ENCODE results near the gene CYTH4. TPM values are rescaled to one million over a fixed set of nuclear protein-coding genes. Genes with fewer than 3 reads are reported as not detected.

Gene CYTH4
- total and polyA plus RNA-seq, 2 donors (not counting 3 experiments of a cell fraction or from before 2014, with no cell fraction given): 0.06 TPM; not detected in 1

DNA sequence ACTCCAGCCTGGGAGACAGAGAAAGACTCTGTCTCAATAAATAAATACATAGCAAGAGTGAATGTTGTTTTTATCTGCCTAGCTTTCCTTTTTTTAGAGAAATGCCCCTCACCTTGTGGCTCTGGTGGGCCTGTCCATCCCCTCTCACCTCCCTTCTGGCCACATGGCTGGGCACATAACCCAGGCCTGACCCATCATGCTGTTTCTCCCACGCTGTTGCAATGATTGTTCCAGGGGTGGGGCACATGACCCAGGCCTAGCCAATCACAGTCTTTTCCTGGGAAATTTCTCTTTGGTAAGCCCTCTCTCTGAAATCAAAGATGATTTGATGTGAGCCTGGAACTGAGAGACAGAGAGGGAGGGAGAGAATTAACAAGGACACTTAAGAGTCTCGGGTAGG, 5.5 kb upstream of the CYTH4 start:
- intact Hi-C loops (cut with micrococcal nuclease) (no loop called here), dilution Hi-C loops (cut with MboI; ENCODE audit: extremely low pct_ligation_motif_present, low sequenced_read_pairs) (no loop called here)
- no peaks in the 10 kb centered on the region for H3K27me3 ChIP-seq (ENCODE audit: control insufficient read depth in 2 of 2, insufficient read depth in 2 of 2, low read length in 2 of 2)
- no peaks in the 10 kb centered on the region for H3K36me3 ChIP-seq (ENCODE audit: control insufficient read depth in 2 of 2, extremely low read depth in 1 of 2, insufficient read depth in 2 of 2, low read length in 2 of 2)
- H3K4me3 ChIP-seq (replicated peaks in 1 of 3; ENCODE audit: insufficient read depth in 1 of 3, low read depth in 1 of 3, low read length in 3 of 3): no peak overlapping the region
- DNase-seq (ENCODE audit: low read depth, low spot score): no peak
- no peak for TF ChIP-seq JUN (IDR thresholded peaks at IDR 0.05; ENCODE audit: borderline replicate concordance, insufficient read depth, insufficient read length, low read depth)
- TF ChIP-seq EZH2 (IDR thresholded peaks at IDR 0.05; ENCODE audit: borderline replicate concordance, low read depth, low read length, severe bottlenecking): no peak
- no peak for TF ChIP-seq CTCF (IDR thresholded peaks at IDR 0.05; ENCODE audit: extremely low read depth in 1 of 2, insufficient read depth in 1 of 2, low read depth in 1 of 2, low read length in 2 of 2)
- TF ChIP-seq MAX (IDR thresholded peaks at IDR 0.05; ENCODE audit: insufficient read depth, insufficient read length): no peak
- TF ChIP-seq POLR2AphosphoS5 (IDR thresholded peaks at IDR 0.05; ENCODE audit: insufficient read depth, low read depth, low read length): no peak
- H3K4me2 ChIP-seq (ENCODE audit: insufficient read depth, low read length): no peak overlapping the region
- H3K79me2 ChIP-seq (ENCODE audit: control insufficient read depth, insufficient read depth, low read length): no peaks in the 10 kb centered on the region
- H3K4me1 ChIP-seq (ENCODE audit: control insufficient read depth, extremely low read depth, insufficient read depth, low read length): peaks cover under 1% of the 10 kb centered on the region
- H3K9me3 ChIP-seq (replicated peaks; ENCODE audit: control insufficient read depth, insufficient read depth, low read length): no peaks in the 10 kb centered on the region
- ChIA-PET CTCF (interaction anchor here (1.5 to 2.8 kb wide), 2 partner anchors 17 to 55 kb away, joined by 4 to 13 read pairs; no protein-coding TSS in a partner anchor), POLR2A (no interaction called here)
- H4K20me1 ChIP-seq (replicated peaks; ENCODE audit: control insufficient read depth, extremely low read depth, insufficient read depth, low read length): no peaks in the 10 kb centered on the region
- no peak for FAIRE-seq
- BruUV-seq (replicated peaks): no TSS peak
- H2AFZ ChIP-seq (ENCODE audit: low read depth, low read length): no peak overlapping the region
- H3K9me1 ChIP-seq (replicated peaks; ENCODE audit: control insufficient read depth, extremely low read depth, insufficient read depth, low read length): no peaks in the 10 kb centered on the region
- no peak overlapping the region for H3K9ac ChIP-seq (replicated peaks; ENCODE audit: extremely low read depth, insufficient read depth, low read length)
- no peak overlapping the region for H3K27ac ChIP-seq (ENCODE audit: insufficient read depth, low read depth, low read length)

- H3K9me3 ChIP-seq (replicated peaks; ENCODE audit: control insufficient read depth, insufficient read depth, low read length): no peaks in the 10 kb centered on the region
- H3K27ac ChIP-seq (ENCODE audit: insufficient read depth, low read depth, low read length): no peak overlapping the region
- intact Hi-C loops (cut with micrococcal nuclease): no loop called here
- H3K4me1 ChIP-seq (ENCODE audit: control insufficient read depth, extremely low read depth, insufficient read depth, low read length): peaks cover 6% of the 10 kb centered on the region
- ChIA-PET CTCF (interaction anchor here (1.5 to 2.8 kb wide), 2 partner anchors 17 to 54 kb away, joined by 4 to 13 read pairs; no protein-coding TSS in a partner anchor), POLR2A (no interaction called here)
- FAIRE-seq: no peak
- no TSS peak for BruUV-seq (replicated peaks)
- H3K9ac ChIP-seq (replicated peaks; ENCODE audit: extremely low read depth, insufficient read depth, low read length): no peak overlapping the region
- no peaks in the 10 kb centered on the region for H3K36me3 ChIP-seq (ENCODE audit: control insufficient read depth in 2 of 2, extremely low read depth in 1 of 2, insufficient read depth in 2 of 2, low read length in 2 of 2)
- H3K9me1 ChIP-seq (replicated peaks; ENCODE audit: control insufficient read depth, extremely low read depth, insufficient read depth, low read length): no peaks in the 10 kb centered on the region
- DNase-seq (ENCODE audit: low read depth, low spot score): no peak
- no peaks in the 10 kb centered on the region for H3K27me3 ChIP-seq (ENCODE audit: control insufficient read depth in 2 of 2, insufficient read depth in 2 of 2, low read length in 2 of 2)
- H4K20me1 ChIP-seq (replicated peaks; ENCODE audit: control insufficient read depth, extremely low read depth, insufficient read depth, low read length): no peaks in the 10 kb centered on the region
- no peaks in the 10 kb centered on the region for H3K79me2 ChIP-seq (ENCODE audit: control insufficient read depth, insufficient read depth, low read length)
- H3K4me3 ChIP-seq (replicated peaks in 1 of 3; ENCODE audit: insufficient read depth in 1 of 3, low read depth in 1 of 3, low read length in 3 of 3): no peak overlapping the region
- dilution Hi-C loops (cut with MboI; ENCODE audit: extremely low pct_ligation_motif_present, low sequenced_read_pairs): no loop called here
- TF ChIP-seq MYC (IDR thresholded peaks at IDR 0.05; ENCODE audit: low read depth, low read length): no peak
- TF ChIP-seq POLR2AphosphoS5 (IDR thresholded peaks at IDR 0.05; ENCODE audit: insufficient read depth, low read depth, low read length): no peak
- no peak for TF ChIP-seq POLR2A (IDR thresholded peaks at IDR 0.05; ENCODE audit: low read depth, low read length)
- TF ChIP-seq CTCF (IDR thresholded peaks at IDR 0.05; ENCODE audit: extremely low read depth in 1 of 2, insufficient read depth in 1 of 2, low read depth in 1 of 2, low read length in 2 of 2): no peak
- TF ChIP-seq MAX (IDR thresholded peaks at IDR 0.05; ENCODE audit: insufficient read depth, insufficient read length): no peak
- TF ChIP-seq EZH2 (IDR thresholded peaks at IDR 0.05; ENCODE audit: borderline replicate concordance, low read depth, low read length, severe bottlenecking): no peak
- no peak for TF ChIP-seq GATA2 (IDR thresholded peaks at IDR 0.05; ENCODE audit: insufficient read depth, insufficient read length, low read depth, low read length)
- no peak for TF ChIP-seq FOS (IDR thresholded peaks at IDR 0.05; ENCODE audit: borderline replicate concordance, insufficient read depth, low read length)
- TF ChIP-seq JUN (IDR thresholded peaks at IDR 0.05; ENCODE audit: borderline replicate concordance, insufficient read depth, insufficient read length, low read depth): no peak
- H3K4me2 ChIP-seq (ENCODE audit: insufficient read depth, low read length): no peak overlapping the region
- H2AFZ ChIP-seq (ENCODE audit: low read depth, low read length): no peak overlapping the region
Observed at GRCh38 chr22:37277384-37277783, 4.9 kb upstream of the CYTH4 start.

Measured in endothelial cell of umbilical vein (primary cell).